Stimulated activated effector memory CD8-positive, alpha-beta T cell treated with anti-CD3 and anti-CD28 coated beads, Interleukin-12 subunit alpha, Interleukin-12 subunit beta, amount 100 ng/mL, for 72 hours (primary cell): ENCODE measurements around the gene TTC34.

Experiments
- ATAC-seq: fragments of 150-1000 bp; cut with Tn5 transposase; 2 replicates; pipeline ENCODE4 v1.10.0; 2021
- DNase-seq, 2 donors: peaks; one replicate each; pipeline ENCODE4 v3.0.0; 2021 to 2022; ENCODE audit warnings: low spot score in 2 of 2
- H3K27ac Mint-ChIP-seq: one replicate; pipeline ENCODE4 v1.8.0; 2022; ENCODE audit warnings: mild to moderate bottlenecking, mixed read lengths
- H3K36me3 Mint-ChIP-seq: one replicate; pipeline ENCODE4 v1.8.0; 2022; ENCODE audit warnings: mild to moderate bottlenecking, mixed read lengths
- H3K4me1 Mint-ChIP-seq: one replicate; pipeline ENCODE4 v1.8.0; 2022; ENCODE audit warnings: mixed read lengths
- H3K4me3 Mint-ChIP-seq: one replicate; pipeline ENCODE4 v1.8.0; 2022; ENCODE audit warnings: mild to moderate bottlenecking, mixed read lengths
- H3K9me3 Mint-ChIP-seq: one replicate; pipeline ENCODE4 v1.8.0; 2022; ENCODE audit warnings: mixed read lengths

TTC34 gene

DNA sequence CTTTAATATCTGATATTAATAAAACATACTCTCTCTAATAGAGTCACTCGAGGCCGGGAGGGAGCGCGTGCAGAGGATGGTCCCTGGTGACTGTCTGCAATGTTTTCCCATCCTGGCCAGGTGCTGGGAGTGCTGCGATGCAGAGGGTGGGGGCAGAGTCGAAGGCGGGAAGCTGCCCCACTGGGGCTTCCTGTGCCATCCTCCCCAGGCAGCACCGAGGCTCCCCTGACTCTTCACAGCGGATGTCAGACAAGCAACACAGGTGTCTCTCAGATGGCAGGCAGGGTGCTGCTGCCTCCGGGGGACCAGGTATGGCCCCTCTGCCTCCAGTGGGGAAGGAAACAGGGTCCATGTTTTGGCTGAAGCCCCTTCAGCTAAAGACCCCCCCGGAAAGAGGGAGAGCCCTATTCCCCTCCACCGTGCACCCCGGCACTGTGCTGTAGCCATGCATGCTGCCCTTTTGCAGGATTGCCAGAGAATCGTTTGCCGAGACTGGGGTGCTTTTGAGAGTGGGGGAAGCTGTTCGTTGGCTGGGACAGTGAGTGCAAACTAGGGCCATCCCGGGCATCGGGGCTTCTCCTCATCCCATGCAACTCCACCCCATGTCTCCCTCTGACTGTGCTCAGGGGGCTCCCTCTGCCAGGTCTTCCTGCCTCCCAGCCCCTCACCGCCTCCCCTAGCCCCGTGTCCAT is 32.1 kb upstream of the TTC34 start:
- Mint-ChIP-seq H3K4me3 (no peak overlapping the region), H3K4me1 (no peaks in the 10 kb centered on the region), H3K27ac (no peak overlapping the region), H3K9me3 (no peaks in the 10 kb centered on the region), H3K36me3 (no peaks in the 10 kb centered on the region)
- no peak for ATAC-seq
- DNase-seq, result no peak

GRCh38 chr1:2832506-2833453 is 31.3 kb upstream of the TTC34 start:
- peaks cover under 1% of the 10 kb centered on the region for H3K9me3 Mint-ChIP-seq
- H3K4me1 Mint-ChIP-seq, result no peaks in the 10 kb centered on the region
- H3K27ac Mint-ChIP-seq, result no peak overlapping the region
- H3K36me3 Mint-ChIP-seq, result no peaks in the 10 kb centered on the region
- no peak overlapping the region for H3K4me3 Mint-ChIP-seq
- ATAC-seq (no peak), DNase-seq (no peak)

- Mint-ChIP-seq H3K4me3 (no peak overlapping the region), H3K36me3 (no peaks in the 10 kb centered on the region), H3K4me1 (no peaks in the 10 kb centered on the region), H3K27ac (no peak overlapping the region), H3K9me3 (peaks cover 5% of the 10 kb centered on the region)
- ATAC-seq (no peak), DNase-seq (no peak)
Observed at GRCh38 chr1:2831596-2832212, 30.2 kb upstream of the TTC34 start.

GRCh38 chr1:2830761-2831425 is 29.4 kb upstream of the TTC34 start:
- no peak for ATAC-seq
- no peak overlapping the region for H3K27ac Mint-ChIP-seq
- H3K9me3 Mint-ChIP-seq, result peaks cover 5% of the 10 kb centered on the region
- no peak for DNase-seq
- H3K36me3 Mint-ChIP-seq, result no peaks in the 10 kb centered on the region
- no peaks in the 10 kb centered on the region for H3K4me1 Mint-ChIP-seq
- no peak overlapping the region for H3K4me3 Mint-ChIP-seq

GRCh38 chr1:2829846-2830615 is 28.5 kb upstream of the TTC34 start:
- no peaks in the 10 kb centered on the region for H3K36me3 Mint-ChIP-seq
- no peak overlapping the region for H3K4me3 Mint-ChIP-seq
- H3K27ac Mint-ChIP-seq, result no peak overlapping the region
- peaks cover 5% of the 10 kb centered on the region for H3K9me3 Mint-ChIP-seq
- no peaks in the 10 kb centered on the region for H3K4me1 Mint-ChIP-seq
- no peak for DNase-seq
- no peak for ATAC-seq

GRCh38 chr1:2828586-2829250 is 27.2 kb upstream of the TTC34 start:
- Mint-ChIP-seq H3K27ac (no peak overlapping the region), H3K9me3 (peaks cover 5% of the 10 kb centered on the region), H3K4me3 (no peak overlapping the region), H3K36me3 (no peaks in the 10 kb centered on the region), H3K4me1 (no peaks in the 10 kb centered on the region)
- DNase-seq, result no peak
- ATAC-seq, result no peak

DNA sequence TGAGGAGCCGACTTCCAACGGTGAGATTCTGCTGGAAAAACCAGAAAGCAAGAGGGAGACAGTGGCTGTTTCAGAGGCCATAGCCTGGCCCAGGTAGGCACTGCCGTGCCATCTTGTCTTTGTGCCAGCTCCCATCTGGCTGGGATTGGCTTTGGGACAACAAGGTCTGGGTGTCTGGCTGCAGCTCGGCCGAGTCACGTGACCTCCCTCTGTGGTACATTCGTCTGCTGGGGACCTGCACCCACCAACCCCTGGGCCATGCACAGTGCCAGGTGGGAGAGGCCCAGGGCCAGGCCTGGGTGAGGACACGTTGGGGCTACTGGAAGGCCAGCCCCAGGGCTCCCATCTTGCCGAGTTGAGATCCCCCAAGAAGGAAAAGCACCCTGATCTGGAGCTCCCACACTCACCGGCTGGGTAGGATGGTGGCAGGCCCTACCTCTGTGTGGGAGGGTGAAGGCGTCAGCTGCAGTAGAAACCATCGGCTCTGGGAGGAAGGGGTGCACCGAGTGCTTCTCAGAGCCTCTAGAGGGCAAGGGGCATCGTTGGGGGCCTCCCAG is 25.3 kb upstream of the TTC34 start:
- H3K4me3 Mint-ChIP-seq, result no peak overlapping the region
- H3K9me3 Mint-ChIP-seq, result peaks cover 5% of the 10 kb centered on the region
- DNase-seq (no peak), ATAC-seq (no peak)
- no peaks in the 10 kb centered on the region for H3K4me1 Mint-ChIP-seq
- no peaks in the 10 kb centered on the region for H3K36me3 Mint-ChIP-seq
- no peak overlapping the region for H3K27ac Mint-ChIP-seq

DNA sequence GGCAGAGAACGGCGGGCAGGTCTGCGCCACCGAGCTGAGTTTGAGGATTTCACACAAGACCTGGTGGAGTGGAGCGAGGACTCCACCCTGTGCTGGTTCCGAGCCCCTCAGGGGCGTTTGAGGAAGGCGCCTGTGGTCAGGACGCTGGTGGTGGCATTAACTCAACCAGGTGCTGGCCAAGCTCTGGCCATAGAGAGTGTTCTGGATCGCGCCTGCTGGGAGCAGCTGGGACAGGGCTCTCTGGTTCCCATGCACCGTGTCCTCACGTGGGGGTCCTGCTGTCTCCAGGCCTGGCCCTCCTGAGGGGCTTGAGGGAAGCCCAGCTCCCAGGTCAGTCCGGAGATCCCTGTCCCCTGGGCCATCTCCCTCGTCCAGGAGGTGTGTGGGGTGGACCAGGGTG is 24.8 kb upstream of the TTC34 start:
- no peak overlapping the region for H3K27ac Mint-ChIP-seq
- no peak for DNase-seq
- no peaks in the 10 kb centered on the region for H3K36me3 Mint-ChIP-seq
- no peak for ATAC-seq
- no peaks in the 10 kb centered on the region for H3K4me1 Mint-ChIP-seq
- no peak overlapping the region for H3K4me3 Mint-ChIP-seq
- H3K9me3 Mint-ChIP-seq, result peaks cover 5% of the 10 kb centered on the region

DNA sequence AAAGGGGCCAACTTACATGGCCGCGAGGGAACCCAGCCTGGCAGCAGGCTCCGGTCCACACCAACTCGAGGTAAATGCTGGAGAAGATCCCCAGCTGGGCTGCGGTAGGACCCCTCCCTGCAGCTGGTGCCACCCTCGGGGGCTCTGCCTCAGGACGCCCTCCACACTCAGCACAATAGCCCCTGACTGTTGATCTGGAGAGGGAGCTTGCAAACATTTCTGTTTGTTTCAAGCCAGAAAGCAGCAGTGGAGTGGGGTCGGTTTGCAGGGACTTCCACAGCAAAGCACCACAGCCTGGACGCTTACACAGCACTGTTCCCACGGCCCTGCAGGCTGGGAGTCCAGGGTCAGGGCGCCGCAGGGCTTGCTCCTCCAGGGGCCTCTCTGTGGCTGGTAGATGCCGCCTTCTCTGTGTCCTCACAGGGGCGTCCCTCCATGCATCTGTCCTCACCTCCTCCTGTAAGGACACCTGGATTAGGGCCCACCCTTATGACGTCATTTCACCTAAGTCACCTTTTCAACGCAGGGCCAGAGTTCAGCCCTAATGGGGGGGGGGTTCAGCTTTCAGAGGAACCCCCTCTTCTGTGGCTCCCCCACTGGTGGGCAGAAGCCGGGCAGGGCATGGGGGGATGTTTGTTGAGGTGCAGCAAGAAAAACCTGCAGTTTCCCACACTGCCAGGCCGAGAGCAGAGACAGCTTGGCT is 24.1 kb upstream of the TTC34 start:
- ATAC-seq (no peak), DNase-seq (no peak)
- Mint-ChIP-seq H3K4me1 (no peaks in the 10 kb centered on the region), H3K27ac (no peak overlapping the region), H3K4me3 (no peak overlapping the region), H3K36me3 (no peaks in the 10 kb centered on the region), H3K9me3 (peaks cover 5% of the 10 kb centered on the region)

GRCh38 chr1:2824999-2825398 is 23.5 kb upstream of the TTC34 start:
- H3K4me1 Mint-ChIP-seq, result no peaks in the 10 kb centered on the region
- H3K9me3 Mint-ChIP-seq, result peaks cover 5% of the 10 kb centered on the region
- no peak overlapping the region for H3K4me3 Mint-ChIP-seq
- no peaks in the 10 kb centered on the region for H3K36me3 Mint-ChIP-seq
- ATAC-seq (no peak), DNase-seq (no peak)
- H3K27ac Mint-ChIP-seq, result no peak overlapping the region

DNA sequence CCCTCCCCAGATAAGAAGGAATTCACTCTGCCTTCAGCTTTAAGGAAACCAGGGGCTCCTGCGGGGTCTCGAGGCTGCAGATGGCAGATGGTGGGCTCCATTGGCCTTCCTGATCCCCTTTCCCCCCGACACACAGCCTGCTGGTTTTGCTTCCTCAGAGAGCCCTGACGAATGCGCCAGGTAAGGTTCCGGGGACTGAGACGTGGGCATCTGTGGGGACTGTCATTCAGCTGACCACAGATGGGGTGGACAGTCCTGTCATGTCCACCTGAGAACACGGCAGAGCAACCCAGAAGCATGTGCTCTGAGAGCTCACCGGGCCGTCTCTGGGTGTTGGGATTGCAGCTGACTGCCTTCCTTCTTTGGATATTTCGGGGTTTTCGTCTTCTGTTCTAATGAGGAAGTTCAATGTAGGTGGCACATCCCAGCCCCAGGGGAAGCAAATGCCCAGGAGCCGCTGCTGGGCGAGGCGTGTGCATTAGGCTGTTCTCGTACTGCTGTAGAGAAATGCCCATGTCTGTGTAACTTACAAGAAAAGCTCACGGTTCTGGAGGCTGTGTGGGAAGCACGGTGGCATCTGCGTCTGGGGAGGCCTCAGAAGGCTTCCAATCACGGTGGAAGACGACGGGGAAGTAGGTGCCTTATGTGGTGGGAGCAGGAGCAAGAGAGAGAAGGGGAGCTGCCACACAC is 22.6 kb upstream of the TTC34 start:
- no peak for ATAC-seq
- Mint-ChIP-seq H3K36me3 (no peaks in the 10 kb centered on the region), H3K4me3 (no peak overlapping the region), H3K4me1 (no peaks in the 10 kb centered on the region), H3K27ac (no peak overlapping the region), H3K9me3 (peaks cover 5% of the 10 kb centered on the region)
- no peak for DNase-seq

DNA sequence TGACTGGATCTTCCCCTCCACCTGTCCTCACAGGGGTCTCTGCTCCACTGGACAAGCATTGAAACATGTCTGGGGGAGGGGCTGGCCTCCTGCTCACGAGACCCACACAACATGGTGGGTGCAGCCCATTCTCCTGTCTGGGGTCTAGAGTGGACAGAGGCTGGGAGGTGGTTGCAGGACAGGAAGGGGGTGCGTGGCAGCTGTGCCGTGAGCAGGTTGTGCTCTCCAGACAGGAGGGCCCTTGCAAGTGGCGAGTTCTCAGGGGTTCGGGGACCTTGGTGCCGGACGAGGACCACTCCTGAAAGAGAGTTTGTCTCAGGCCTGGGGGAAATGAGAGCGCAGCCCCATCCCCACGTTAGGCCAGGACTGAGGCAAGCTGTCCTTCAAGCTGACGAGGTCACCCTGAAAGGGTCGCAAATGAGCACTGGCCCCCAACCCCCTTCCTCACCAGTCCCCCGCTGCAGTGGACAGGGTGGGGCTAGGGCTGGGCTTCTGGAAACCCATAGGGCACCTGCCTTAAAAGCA is 21.2 kb upstream of the TTC34 start:
- no peak for DNase-seq
- Mint-ChIP-seq H3K4me1 (no peaks in the 10 kb centered on the region), H3K9me3 (peaks cover 3% of the 10 kb centered on the region), H3K27ac (no peak overlapping the region), H3K36me3 (no peaks in the 10 kb centered on the region), H3K4me3 (no peak overlapping the region)
- no peak for ATAC-seq
